ENCODE measurements around the gene VSIG8. TPM values are rescaled to one million over a fixed set of nuclear protein-coding genes. Genes with fewer than 3 reads are reported as not detected.

Gene VSIG8
- total RNA-seq, 1 donor from 2014 or later = not detected

- ATAC-seq (no peak), DNase-seq (ENCODE audit: low spot score) (no peak)
These were observed 2.6 kb downstream of the VSIG8 start for GRCh38 chr1:159859767-159860322.

DNA sequence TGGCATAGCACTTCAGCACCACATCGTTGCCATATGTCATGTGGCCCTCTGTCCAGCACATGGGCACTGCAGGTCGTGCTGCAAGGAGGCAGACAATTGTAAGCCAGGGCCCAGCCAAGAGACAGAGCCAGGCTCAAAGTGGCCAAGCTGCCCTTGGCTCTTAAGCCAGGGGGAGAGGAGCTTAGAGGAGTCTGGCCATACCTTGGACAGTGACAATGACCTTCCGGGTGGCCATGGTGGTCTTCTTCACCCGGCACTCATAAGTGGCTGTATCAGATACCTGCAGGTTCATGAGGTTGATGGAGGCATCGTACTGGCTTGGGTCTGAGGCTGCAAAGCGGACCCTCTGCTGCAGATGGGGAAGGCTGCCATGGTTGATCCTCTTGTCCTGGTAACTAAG is 4.6 kb downstream of the VSIG8 start:
- DNase-seq (ENCODE audit: low spot score) = no peak
- ATAC-seq = no peak

- no peak for ATAC-seq
- DNase-seq (ENCODE audit: low spot score) = no peak
These were observed 5.9 kb downstream of the VSIG8 start for GRCh38 chr1:159856576-159856975.

- ATAC-seq (no peak), DNase-seq (ENCODE audit: low spot score) (no peak)
These were observed 6.7 kb downstream of the VSIG8 start for GRCh38 chr1:159855709-159856108.

GRCh38 chr1:159854693-159855192 is 7.7 kb downstream of the VSIG8 start:
- DNase-seq (ENCODE audit: low spot score) (peak; percentile 66), ATAC-seq (peak; percentile 84)

GRCh38 chr1:159854116-159854692 is 8.3 kb downstream of the VSIG8 start:
- DNase-seq (ENCODE audit: low spot score) = peak; percentile 63
- peak; percentile 88 for ATAC-seq

GRCh38 chr1:159853417-159854115 is 8.9 kb downstream of the VSIG8 start:
- DNase-seq (ENCODE audit: low spot score) = no peak
- no peak for ATAC-seq

GRCh38 chr1:159851407-159851806 is 11.1 kb downstream of the VSIG8 start:
- no peak for ATAC-seq
- DNase-seq (ENCODE audit: low spot score) = no peak

GRCh38 chr1:159849626-159850366 is 12.7 kb downstream of the VSIG8 start:
- no peak for DNase-seq (ENCODE audit: low spot score)
- no peak for ATAC-seq

- ATAC-seq (no peak), DNase-seq (ENCODE audit: low spot score) (no peak)
These were observed 14.1 kb downstream of the VSIG8 start for GRCh38 chr1:159848326-159848725.

- DNase-seq (ENCODE audit: low spot score) = no peak
- no peak for ATAC-seq
These were observed 15.2 kb downstream of the VSIG8 start for GRCh38 chr1:159847231-159847630.

DNA sequence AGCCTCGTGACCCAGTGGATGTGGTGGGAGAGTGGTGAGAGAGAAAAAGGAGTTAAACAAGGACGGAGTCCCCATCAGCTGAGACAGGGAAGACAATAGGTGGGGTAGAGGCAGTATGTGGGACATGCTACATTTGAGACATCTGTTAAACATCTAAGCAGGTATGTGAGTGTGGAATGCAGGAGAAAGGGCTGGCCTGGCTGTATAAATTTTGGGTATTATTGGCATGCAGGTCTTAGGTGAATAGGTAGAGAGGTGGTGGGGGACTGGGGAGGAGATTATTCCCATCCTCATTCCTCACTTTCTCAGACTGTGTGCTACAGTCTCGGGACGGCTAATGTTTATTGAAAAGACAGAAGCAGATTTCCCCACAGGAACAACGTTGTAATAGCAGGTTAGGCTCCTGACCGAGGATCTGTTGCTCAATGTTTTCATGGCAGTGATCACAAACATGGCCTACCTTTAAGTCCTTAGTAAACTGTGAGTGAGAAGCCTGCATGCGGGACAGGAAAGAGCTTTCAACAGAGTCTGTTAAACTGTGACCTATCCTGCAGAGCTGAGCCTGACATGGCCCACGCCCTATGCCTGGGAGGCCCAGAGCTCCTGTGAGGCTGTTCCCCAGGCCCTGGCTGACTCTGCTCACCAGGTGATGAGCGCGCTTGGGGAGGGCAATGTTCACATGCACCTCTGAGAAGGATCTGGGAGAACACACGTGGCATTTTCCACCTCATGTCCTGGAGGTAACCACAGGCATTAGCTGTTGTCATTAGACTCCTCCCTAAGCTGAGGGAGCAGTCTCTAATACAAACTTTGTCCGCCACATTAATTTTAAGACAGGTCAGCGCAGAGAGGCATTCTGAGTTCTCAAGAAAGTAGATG is 16.5 kb downstream of the VSIG8 start:
- DNase-seq (ENCODE audit: low spot score) (no peak), ATAC-seq (peak; percentile 91)

- ATAC-seq = no peak
- DNase-seq (ENCODE audit: low spot score) = no peak
These were observed 19.0 kb downstream of the VSIG8 start for GRCh38 chr1:159843459-159843858.

GRCh38 chr1:159841749-159842148 is 20.7 kb downstream of the VSIG8 start:
- no peak for DNase-seq (ENCODE audit: low spot score)
- no peak for ATAC-seq

DNA sequence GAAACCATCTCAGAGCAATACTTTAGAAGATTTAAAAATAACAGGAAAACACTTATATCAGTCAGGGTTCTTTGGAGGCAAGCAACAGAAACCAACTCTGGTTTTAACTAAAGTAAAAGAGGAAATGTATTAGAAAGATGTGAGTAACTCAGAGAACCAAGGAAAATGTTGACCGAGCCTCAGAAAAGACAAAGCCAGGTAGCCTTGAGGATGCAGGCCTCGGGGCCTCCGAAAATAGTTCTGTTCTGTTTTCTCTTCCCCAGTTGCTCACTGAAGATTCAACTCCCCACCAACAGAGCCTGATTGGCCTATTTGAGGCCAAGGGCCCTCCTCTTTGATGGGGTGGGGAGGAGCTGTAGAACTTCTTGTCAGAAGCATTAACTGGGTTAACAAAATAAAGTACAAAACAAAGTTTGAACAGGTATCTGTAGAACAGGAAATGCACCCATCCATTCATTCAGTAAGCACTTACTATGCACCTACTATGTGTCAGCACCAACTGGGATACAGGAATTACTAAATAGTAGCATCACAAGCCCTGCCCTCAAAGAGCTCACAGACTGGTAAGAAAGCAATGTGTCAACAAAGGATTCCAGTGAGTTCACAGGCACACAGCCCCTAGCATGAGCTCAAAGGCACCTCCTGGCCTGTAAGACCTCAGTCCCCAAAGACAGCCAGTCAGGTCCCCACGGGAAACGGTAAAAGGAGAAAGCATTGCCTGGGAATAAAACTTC is 23.2 kb downstream of the VSIG8 start:
- no peak for DNase-seq (ENCODE audit: low spot score)

DNA sequence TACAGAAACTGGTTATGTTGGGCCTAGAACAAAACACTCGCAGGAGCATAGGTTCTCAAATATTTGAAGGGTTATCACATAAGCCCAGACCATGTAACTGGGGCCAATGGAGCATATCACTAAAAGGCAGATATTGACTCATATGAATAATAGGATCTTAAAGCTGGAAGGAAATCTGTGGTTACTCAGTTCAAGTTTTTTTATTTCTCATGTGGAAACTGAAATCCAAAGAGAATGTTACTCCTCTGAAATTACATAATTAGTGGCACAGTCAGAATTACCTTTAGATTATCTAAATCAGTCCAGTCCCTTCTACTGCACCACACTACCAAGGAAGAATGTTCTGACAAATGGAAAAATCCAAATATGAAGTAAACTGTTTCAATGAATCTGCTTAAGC is 23.7 kb downstream of the VSIG8 start:
- no peak for ATAC-seq
- no peak for DNase-seq (ENCODE audit: low spot score)

More for the DNA sequence above, 23.2 kb downstream of the VSIG8 start:
- ATAC-seq = no peak

DNA sequence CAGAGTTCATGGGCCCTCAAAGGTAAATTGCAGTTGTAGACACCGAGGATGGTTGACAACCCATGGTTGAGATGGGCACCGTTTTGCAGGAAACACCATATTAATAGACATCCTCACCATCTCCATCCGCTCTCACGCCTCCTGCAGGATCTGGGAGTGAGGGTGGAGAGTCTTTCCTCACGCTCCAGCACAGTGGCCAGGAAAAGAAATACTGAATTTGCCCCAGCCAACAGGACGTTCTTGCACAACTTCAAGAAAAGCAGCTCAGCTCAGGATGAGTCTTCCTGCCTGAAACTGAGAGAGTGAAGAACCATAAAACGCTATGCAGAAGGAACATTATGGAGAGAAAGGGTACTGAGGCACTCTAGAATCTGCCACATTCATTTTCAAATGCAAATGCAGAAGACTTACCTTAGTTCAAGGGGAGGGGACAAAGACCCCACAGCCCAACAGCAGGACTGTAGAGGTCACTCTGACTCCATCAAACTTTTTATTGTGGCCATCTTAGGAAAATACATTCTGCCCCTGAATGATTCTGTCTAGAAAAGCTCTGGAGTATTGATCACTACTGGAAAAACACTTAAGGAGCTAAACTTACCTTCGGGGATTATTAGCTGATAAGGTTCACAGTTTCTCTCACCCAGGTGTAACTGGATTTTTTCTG is 26.5 kb downstream of the VSIG8 start:
- no peak for ATAC-seq
- DNase-seq (ENCODE audit: low spot score) = no peak

DNA sequence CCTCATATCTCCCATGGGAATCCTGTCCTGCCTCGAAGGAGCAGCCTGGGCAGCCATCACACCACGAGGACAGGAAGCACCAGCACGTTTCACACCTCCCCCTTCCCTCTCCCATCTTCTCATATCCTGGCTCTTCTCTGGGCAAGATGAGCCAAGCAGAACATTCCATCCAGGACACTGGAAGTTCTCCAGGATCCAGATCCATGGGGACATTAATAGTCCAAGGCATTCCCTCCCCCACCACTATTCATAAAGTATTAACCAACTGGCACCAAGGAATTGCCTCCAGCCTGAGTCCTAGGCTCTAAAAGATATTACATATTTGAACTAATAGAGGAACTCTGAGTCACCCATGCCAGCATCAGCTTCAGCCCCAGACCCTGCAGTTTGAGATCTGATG is 27.1 kb downstream of the VSIG8 start:
- DNase-seq (ENCODE audit: low spot score) (no peak), ATAC-seq (no peak)

DNA sequence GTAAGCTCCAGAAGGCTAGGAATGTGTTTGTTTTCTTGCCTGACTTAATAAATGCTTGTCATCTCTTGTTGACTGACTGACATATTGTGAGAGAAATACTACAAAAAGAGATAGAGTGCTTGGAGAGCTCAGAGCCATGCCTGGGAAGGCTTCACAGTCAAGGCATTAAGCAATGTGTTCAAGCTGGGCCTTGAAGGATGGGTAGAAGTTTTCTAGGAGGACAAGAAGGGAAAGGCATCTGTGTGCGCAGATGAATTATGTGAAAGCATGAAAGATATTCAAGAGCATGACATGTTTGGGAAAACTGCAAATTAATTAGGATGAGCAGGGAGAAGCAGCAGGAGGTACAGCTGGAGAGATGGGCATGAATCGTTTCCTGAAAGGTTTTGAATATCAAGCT is 30.1 kb downstream of the VSIG8 start:
- ATAC-seq (no peak), DNase-seq (ENCODE audit: low spot score) (no peak)

Measured in left lobe of liver (tissue), 2 donors.